GM18870 (cell line): Measurements from ENCODE around the gene CSRP3.

Experiments used
- ATAC-seq: cut with Tn5 transposase; IDR thresholded peaks from one replicate; pipeline ENCODE4 v1.9.1; 2021; ENCODE audit warnings: moderate library complexity; ENCODE audit not compliant: unreplicated experiment

CSRP3 gene

GRCh38 chr11:19201737-19202605, at the start of gene CSRP3:
Gene CSRP3, minus strand, starts transcription at chr11:19201983. Its CDS starts 9,535 bp downstream, at chr11:19192448.
- no peak for ATAC-seq

- no peak for ATAC-seq
Measured at GRCh38 chr11:19251577-19251976, 49.8 kb upstream of the CSRP3 start.

- no peak for ATAC-seq
Measured at GRCh38 chr11:19246816-19247215, 45.0 kb upstream of the CSRP3 start.

- ATAC-seq, result no peak
Measured at GRCh38 chr11:19245351-19245750, 43.6 kb upstream of the CSRP3 start.

- ATAC-seq, result no peak
Measured at GRCh38 chr11:19244621-19245020, 42.8 kb upstream of the CSRP3 start.

GRCh38 chr11:19244084-19244483, 42.3 kb upstream of the CSRP3 start:
- ATAC-seq, result no peak

- no peak for ATAC-seq
Measured at GRCh38 chr11:19243613-19244012, 41.8 kb upstream of the CSRP3 start.

- no peak for ATAC-seq
Measured at GRCh38 chr11:19243143-19243542, 41.4 kb upstream of the CSRP3 start.

GRCh38 chr11:19242179-19242932, 40.6 kb upstream of the CSRP3 start:
- ATAC-seq, result no peak

- ATAC-seq, result peak; percentile 31
Measured at GRCh38 chr11:19241260-19242178, 39.7 kb upstream of the CSRP3 start.

- ATAC-seq, result peak; percentile 83
Measured at GRCh38 chr11:19240420-19241259, 38.9 kb upstream of the CSRP3 start, which contains the start of gene E2F8. Gene E2F8, minus strand, starts transcription at chr11:19240945. Its CDS starts 824 bp downstream, at chr11:19240121.

- ATAC-seq, result no peak
Measured at GRCh38 chr11:19239039-19239438, 37.3 kb upstream of the CSRP3 start.

GRCh38 chr11:19237813-19238212, 36.0 kb upstream of the CSRP3 start:
- ATAC-seq, result no peak

GRCh38 chr11:19237381-19237780, 35.6 kb upstream of the CSRP3 start:
- ATAC-seq, result no peak

GRCh38 chr11:19234231-19234817, 32.5 kb upstream of the CSRP3 start:
- no peak for ATAC-seq

- ATAC-seq, result no peak
Measured at GRCh38 chr11:19232910-19233503, 31.2 kb upstream of the CSRP3 start.

- ATAC-seq, result no peak
Measured at GRCh38 chr11:19229671-19230070, 27.9 kb upstream of the CSRP3 start.

GRCh38 chr11:19228968-19229367, 27.2 kb upstream of the CSRP3 start:
- no peak for ATAC-seq
